HG03139 (cell line): Measurements from ENCODE around the gene CNOT1.

Source experiments
- ATAC-seq: cut with Tn5 transposase; IDR thresholded peaks from one replicate; pipeline ENCODE4 v1.9.1; 2021; ENCODE audit not compliant: unreplicated experiment

CNOT1 gene

DNA sequence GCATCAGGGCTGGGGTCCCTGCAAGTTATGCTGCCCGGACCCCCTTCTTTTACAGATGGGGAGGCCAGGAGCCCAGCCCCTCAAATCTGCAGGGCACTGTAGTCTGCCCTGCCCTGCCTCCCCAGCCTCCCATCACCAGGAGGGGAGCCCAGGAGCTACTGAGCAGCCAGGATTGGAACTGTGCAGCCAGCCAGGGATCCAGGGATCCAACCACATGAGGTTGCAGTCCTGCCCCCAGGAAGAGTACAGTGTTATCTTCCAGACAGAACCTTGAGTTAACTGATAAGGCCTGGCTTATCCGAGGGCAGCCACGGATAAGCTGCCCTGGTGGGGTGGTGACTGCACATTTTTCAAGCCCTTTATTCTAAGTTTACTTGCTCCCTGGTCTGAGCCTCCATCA, 141.1 kb downstream of the CNOT1 start:
- ATAC-seq = no peak

DNA sequence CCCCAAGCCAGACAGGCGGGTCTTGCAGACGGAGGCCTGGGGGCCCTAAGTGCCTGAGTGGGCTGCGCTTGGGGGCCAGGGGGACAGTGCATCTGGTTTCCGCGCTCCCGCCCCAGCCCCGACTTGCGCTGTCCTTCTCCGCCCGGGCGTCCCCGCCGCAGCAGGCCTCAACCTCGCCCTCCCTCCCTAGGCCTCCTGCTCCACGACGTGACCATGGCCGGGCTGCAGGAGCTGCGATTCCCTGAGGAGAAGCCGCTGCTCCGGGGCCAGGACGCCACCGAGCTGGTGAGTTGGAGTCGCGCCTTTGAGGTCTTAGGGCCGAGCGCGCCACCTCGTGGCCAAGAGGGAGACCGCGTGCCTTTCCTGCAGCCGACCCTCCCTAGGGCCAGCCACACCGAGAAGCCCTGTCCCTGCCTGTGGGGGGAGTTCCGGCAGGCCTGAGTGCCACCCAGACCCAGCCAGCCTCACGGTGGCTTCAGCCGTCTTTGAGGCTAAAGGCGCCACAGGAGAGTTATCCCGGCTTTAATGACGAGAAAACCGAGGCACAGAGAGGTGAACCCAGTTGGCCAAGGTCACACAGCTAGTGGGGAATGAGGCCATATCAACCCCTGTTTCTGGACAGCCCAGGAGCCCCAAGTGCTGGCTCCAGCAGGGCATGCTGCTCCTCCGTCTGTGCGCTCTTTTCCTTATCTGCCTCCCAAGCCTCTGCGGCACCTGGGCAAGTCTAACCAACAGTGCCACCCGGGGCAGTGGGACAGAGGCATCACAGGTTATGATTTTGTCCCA, 141.9 kb downstream of the CNOT1 start:
- ATAC-seq = no peak

DNA sequence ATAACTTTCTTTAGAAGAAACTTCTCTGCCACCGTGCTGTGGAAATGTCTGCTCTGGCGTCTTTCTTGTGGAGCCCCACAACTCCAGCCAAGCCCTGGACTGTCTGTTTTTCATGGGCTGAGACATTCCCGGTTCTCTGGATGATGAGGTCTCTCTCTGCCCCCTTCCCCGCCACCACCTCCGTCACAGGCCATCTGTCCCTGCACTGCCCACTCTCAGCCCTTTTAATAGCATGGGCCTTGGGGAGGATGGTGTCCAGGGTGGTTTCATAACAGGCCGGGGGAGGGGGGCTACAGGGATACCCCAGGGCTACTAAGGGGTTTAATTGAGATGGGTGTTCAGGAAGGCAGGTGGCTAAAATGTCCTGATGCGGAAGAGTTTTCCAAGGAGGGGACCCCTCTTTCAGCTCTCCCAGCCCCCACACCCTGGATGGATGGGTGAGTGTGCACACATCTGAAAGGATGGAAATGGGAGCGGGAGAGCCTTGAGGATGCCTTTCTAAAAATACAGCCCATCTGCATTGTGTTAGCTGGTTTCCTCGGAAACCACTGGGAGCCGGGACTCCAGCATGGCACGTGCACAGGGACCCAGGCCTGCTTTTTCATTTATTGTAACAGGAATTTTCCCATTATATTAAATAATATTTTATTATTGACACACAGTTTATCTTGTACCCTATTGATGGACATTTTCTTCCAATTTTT, 144.3 kb downstream of the CNOT1 start:
- ATAC-seq = no peak

DNA sequence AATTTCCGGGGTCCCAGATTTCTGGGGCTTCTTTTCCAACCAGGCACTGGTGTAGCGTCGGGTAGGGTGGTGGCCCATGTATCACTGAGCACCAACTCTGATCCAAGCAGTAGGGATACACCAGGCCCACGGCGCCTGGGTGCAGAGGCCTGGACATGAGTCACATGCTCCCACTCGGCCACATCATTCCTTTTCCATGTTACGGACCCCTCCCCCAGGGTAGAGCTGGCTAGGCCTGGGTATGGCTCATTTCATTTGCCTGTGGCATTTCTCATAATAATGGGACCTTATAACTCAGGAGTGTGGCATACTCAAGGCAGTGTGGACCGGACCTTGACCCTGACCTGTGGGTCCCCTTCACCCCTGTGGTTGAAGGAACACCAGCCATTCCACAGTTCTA, 147.7 kb downstream of the CNOT1 start:
- ATAC-seq = no peak

DNA sequence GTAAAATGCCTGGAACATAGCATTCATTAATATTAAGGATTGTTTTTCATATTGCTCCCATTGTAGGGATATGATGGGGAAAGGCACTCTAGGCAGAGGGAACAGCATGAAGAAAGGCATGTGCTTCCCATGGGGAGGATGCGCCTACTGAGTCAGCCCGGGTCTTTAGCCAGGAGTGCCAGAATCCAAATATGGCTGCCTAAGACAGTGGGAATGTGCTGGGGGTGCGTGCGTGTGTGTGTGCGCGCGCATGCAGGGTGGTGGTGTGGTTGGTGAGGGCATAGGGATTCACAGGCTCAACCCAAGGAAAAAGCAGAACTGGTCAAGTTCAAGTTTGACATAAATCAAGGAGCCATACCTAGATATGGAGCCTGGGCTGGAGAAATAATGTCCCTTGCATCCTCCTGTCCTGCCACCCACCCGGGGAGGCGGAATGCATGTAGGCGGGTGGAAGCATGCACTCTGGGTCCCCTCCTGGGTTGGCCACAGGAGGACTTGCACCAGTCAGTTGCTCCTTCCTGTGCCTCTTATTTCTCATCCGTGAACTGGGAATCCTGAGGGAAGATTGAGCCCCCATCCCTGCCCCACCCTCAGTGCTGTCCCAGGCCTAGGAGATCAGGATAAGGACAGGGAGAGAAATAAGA, 148.3 kb downstream of the CNOT1 start:
- ATAC-seq = no peak

DNA sequence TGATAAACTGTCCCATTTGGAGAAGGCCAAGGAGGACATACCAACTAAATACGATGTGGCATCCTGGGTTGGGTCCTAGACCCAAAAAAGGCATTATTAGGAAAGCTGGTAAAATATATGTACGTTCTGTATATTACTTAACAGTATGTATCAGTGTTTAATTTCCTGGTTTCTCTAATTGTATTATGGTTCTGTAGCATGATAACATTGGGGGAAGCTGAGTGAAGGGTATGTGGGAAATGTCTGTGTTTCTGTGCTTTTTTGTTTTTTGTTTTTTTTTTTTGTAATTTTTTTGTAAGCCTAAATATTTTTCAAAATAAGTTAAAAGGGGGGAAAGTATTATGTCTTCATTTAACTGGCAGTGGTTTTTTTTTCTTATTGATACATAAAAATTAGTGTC, 151.2 kb downstream of the CNOT1 start:
- ATAC-seq = no peak

DNA sequence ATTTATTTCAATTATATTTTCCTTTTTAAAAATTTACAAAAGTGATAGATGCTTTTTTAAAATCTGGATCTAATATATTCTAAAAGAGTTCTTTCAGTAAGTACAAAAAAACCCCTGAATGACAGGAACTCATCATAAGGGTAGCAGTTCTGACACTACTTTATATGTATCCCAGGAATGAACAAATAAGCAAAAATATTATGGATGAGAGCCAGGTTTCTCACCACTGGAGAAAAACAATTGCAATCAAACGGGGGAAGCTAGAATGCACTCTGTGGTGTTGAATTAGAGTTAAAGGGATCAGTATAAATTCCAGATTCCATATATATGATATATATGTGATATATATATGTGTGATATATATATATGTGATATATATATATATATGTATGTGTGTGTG, 152.8 kb downstream of the CNOT1 start:
- ATAC-seq = no peak

DNA sequence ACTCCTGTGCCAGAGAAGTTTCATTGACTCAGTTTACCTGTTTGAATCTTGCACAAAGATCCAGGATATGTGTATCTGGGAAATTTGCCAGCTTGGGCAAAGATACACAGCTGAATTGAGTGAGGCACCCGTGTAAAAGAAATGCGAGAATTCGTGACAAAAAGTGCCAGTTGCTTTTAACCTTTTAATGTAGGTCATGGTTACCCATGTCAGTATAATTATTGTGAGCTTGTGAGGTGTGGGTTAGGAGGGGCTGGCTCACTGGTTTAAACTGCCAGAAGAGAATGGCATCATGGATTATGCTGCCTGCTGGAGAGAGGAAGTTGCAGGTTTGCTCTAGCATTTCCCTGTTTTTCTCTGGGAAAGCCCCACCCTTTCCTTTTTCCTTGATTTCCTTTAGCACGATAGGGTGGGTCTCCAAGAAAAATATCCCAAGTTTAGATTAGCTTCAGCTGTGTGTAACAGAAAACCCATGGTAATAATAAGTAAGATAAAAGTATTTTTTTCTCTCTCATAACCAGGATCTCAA, 154.5 kb downstream of the CNOT1 start:
- ATAC-seq = no peak

DNA sequence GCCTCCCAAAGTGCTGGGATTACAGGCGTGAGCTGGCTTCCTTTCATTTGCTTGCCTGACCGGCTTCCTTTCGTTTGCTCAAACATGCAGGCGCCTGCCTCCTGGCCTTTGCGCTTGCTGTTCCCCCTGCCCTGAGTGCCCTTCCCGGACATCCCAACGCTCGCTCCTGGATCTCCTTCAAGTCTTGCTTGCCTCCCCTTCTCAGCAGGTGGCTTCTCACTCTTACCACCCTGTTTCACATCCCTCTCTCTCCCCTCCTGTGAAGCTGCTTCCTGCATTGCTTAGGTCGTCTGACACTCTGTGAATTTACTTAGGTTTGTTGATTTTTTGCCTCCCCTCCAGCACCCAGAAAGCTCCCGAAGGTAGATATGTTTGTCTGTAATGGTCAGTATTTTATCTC, 155.3 kb downstream of the CNOT1 start:
- ATAC-seq = no peak

DNA sequence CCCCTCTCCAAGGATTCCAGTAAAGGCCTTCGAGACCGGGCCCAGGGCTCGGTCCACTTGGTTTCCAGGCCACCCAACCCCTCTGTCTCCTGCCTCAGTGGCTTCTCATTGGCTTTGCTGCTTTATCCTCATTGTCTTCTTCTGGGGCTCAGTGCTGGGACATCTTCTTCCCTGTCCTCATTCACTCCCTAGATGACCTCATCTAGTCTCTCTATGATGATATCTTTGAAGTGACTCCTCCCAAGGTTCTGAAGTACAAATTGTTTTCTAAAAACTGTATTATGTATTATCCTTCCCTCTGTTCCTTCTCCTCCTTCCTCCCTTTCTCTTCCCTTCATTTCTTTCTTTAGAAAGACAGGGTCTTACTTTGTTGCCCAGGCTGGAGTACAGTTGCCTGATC, 156.8 kb downstream of the CNOT1 start:
- ATAC-seq = no peak

DNA sequence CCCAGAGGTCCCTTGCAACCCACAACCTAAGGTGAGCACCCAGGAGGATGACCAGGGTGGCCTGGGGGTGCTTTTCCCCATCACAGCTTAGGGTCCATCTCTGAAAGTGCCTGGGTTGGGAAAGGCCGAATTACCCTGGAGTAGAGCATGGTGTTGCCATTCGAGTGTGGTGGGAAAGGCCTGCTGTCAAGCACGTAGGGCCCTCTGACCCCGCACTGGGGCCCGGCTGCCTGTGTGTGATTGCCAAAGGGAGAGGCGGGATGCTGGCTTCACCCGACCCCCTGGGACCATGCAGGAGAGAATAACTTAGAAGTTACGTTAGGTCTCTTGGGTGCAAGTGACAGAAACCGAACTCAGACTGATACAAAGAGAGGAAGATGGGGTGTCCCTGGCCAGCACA, 157.4 kb downstream of the CNOT1 start:
- ATAC-seq = no peak

DNA sequence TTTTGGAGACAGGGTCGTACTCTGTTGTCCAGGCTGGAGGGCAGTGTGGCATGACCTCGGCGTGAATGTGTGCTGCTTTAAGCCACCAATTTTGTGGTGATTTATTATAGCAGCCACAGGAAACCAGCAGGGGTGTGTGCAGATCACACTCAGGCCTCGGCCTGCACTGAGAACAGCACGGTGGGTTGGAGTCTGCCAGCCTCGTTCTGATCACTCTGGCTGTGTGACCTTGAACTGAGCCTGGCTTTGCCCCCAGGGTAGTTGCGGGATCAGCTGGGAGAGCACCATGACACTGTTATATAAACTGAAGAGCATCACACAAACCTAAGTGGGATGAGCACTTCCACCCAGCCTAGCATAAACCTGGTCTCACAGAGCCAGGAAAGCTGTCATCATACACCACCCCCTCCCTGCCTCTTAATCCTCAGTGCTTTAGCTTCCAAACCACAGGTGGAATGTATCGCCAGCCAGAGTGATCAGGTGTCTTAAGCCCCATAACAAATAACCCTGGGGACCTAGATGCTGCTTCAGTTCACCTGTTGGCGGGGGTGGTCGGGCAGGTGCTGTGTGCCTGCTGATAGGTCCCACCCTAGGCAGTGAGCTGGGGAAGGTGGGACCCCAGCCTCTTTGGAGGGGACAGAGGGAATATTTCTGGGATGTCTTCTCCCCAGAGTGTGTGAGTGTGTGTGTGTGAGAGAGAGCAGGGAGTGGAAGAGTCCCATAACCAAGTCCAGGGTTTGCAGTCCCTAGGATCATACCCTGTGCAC, 158.2 kb downstream of the CNOT1 start:
- no peak for ATAC-seq
